ENCODE data around the gene NAALADL2. TPM values are rescaled to one million over a fixed set of nuclear protein-coding genes. Genes with fewer than 3 reads are reported as not detected.

The NAALADL2 gene
- total and polyA plus RNA-seq, 4 donors: 0.28 to 4.6 (median 3.1) TPM

GRCh38 chr3:175257123-175257522 lies 398.0 kb downstream of the NAALADL2 start:
- Histone ChIP-seq H3K9ac (ENCODE audit: low read depth in 1 of 2, low read length in 2 of 2) (no peak overlapping the region), H3K4me1 (ENCODE audit: control insufficient read depth in 4 of 4, insufficient read depth in 4 of 4, low read length in 3 of 4) (peaks cover 0 to 3% (median 0%) of the 10 kb centered on the region in 4 donors), H3K4me3 (ENCODE audit: low read depth in 1 of 3, low read length in 3 of 3) (no peak overlapping the region), H3K9me3 (ENCODE audit: control insufficient read depth in 4 of 4, low read length in 3 of 4) (no peaks in the 10 kb centered on the region), H3K36me3 (ENCODE audit: control insufficient read depth in 4 of 4, insufficient read depth in 3 of 4, low read depth in 1 of 4, low read length in 3 of 4) (no peaks in the 10 kb centered on the region), H3K27me3 (ENCODE audit: control insufficient read depth in 4 of 4, insufficient read depth in 4 of 4, low read length in 3 of 4) (no peaks in the 10 kb centered on the region), H3K27ac (ENCODE audit: low read depth in 1 of 2, low read length in 2 of 2) (no peak overlapping the region)
- TF ChIP-seq FOXA1 (IDR thresholded peaks at IDR 0.05): no peak
- TF ChIP-seq TAF1 (conservative IDR thresholded peaks at IDR 0.05): no peak
- TF ChIP-seq HNF4G (IDR thresholded peaks at IDR 0.05): no peak
- TF ChIP-seq YY1 (IDR thresholded peaks at IDR 0.05): no peak
- TF ChIP-seq ZBTB33 (IDR thresholded peaks at IDR 0.05): no peak
- no peak for TF ChIP-seq EGR1 (IDR thresholded peaks at IDR 0.05; ENCODE audit: low read depth in 2 of 2)
- no peak for TF ChIP-seq RAD21 (IDR thresholded peaks at IDR 0.05)
- no peak for TF ChIP-seq CTCF (IDR thresholded peaks at IDR 0.05; ENCODE audit: low read depth, low read length, missing input control)
- no peak for TF ChIP-seq HNF4A (conservative IDR thresholded peaks at IDR 0.05)
- TF ChIP-seq REST (IDR thresholded peaks at IDR 0.05): no peak
- no peak for TF ChIP-seq MAX (IDR thresholded peaks at IDR 0.05)
- no peak for TF ChIP-seq JUND (IDR thresholded peaks at IDR 0.05)
- no peak for TF ChIP-seq SP1 (IDR thresholded peaks at IDR 0.05)
- TF ChIP-seq FOXA2 (IDR thresholded peaks at IDR 0.05): no peak
- TF ChIP-seq ATF3 (IDR thresholded peaks at IDR 0.05): no peak
- no peak for TF ChIP-seq GABPA (IDR thresholded peaks at IDR 0.05 in 1 of 2, conservative IDR thresholded peaks at IDR 0.05 in 1 of 2)
- no peak for DNase-seq (ENCODE audit: low spot score)

GRCh38 chr3:175258763-175259162 lies 399.6 kb downstream of the NAALADL2 start:
- H3K36me3 ChIP-seq (ENCODE audit: control insufficient read depth in 4 of 4, insufficient read depth in 3 of 4, low read depth in 1 of 4, low read length in 3 of 4): no peaks in the 10 kb centered on the region
- H3K27me3 ChIP-seq (ENCODE audit: control insufficient read depth in 4 of 4, insufficient read depth in 4 of 4, low read length in 3 of 4): no peaks in the 10 kb centered on the region
- no peak overlapping the region for H3K27ac ChIP-seq (ENCODE audit: low read depth in 1 of 2, low read length in 2 of 2)
- TF ChIP-seq RAD21 (IDR thresholded peaks at IDR 0.05): no peak
- no peak for TF ChIP-seq JUND (IDR thresholded peaks at IDR 0.05)
- TF ChIP-seq MAX (IDR thresholded peaks at IDR 0.05): no peak
- no peak for TF ChIP-seq CTCF (IDR thresholded peaks at IDR 0.05; ENCODE audit: low read depth, low read length, missing input control)
- no peak overlapping the region for H3K9ac ChIP-seq (ENCODE audit: low read depth in 1 of 2, low read length in 2 of 2)
- no peaks in the 10 kb centered on the region for H3K9me3 ChIP-seq (ENCODE audit: control insufficient read depth in 4 of 4, low read length in 3 of 4)
- DNase-seq (ENCODE audit: low spot score): no peak
- H3K4me1 ChIP-seq (ENCODE audit: control insufficient read depth in 4 of 4, insufficient read depth in 4 of 4, low read length in 3 of 4): peaks cover 0 to 3% (median 0%) of the 10 kb centered on the region in 4 donors
- WGBS: 79% methylated on average over 4 of the region's 4 CpGs
- no peak overlapping the region for H3K4me3 ChIP-seq (ENCODE audit: low read depth in 1 of 3, low read length in 3 of 3)

All from liver (tissue), 9 donors.